Mucosa of rectum (tissue), 2 donors: ENCODE data around the gene RTL9.

Experiments used
- H3K27ac ChIP-seq, 2 donors: one replicate each; pipeline ENCODE4 v1.7.0; 2013; ENCODE audit warnings: inconsistent platforms in 2 of 2, low read depth in 2 of 2, low read length in 2 of 2
- H3K27me3 ChIP-seq, 2 donors: one replicate each; pipeline ENCODE4 v1.7.0; 2013; ENCODE audit warnings: low read length in 2 of 2; ENCODE audit not compliant: control insufficient read depth in 2 of 2, insufficient read depth in 2 of 2
- H3K36me3 ChIP-seq, 2 donors: one replicate each; pipeline ENCODE4 v1.7.0; 2013; ENCODE audit warnings: low read length in 2 of 2; ENCODE audit not compliant: control insufficient read depth in 2 of 2, insufficient read depth in 2 of 2
- H3K4me1 ChIP-seq, 2 donors: one replicate each; pipeline ENCODE4 v1.7.0; 2013; ENCODE audit warnings: low read length in 2 of 2, mild to moderate bottlenecking in 1 of 2; ENCODE audit not compliant: control insufficient read depth in 2 of 2, insufficient read depth in 2 of 2
- H3K4me3 ChIP-seq, 2 donors: one replicate each; pipeline ENCODE4 v1.7.0; 2013; ENCODE audit warnings: low read length in 2 of 2
- H3K9ac ChIP-seq, 2 donors: one replicate each; pipeline ENCODE4 v1.7.0; 2013; ENCODE audit warnings: low read length in 2 of 2, low read depth in 1 of 2, mild to moderate bottlenecking in 1 of 2
- H3K9me3 ChIP-seq, 2 donors: one replicate each; pipeline ENCODE4 v1.7.0; 2013; ENCODE audit warnings: low read length in 2 of 2; ENCODE audit not compliant: control insufficient read depth in 2 of 2
- donor health status: healthy.
- donor health status: Normal muscosa, but diverticular disease.

Gene RTL9

DNA sequence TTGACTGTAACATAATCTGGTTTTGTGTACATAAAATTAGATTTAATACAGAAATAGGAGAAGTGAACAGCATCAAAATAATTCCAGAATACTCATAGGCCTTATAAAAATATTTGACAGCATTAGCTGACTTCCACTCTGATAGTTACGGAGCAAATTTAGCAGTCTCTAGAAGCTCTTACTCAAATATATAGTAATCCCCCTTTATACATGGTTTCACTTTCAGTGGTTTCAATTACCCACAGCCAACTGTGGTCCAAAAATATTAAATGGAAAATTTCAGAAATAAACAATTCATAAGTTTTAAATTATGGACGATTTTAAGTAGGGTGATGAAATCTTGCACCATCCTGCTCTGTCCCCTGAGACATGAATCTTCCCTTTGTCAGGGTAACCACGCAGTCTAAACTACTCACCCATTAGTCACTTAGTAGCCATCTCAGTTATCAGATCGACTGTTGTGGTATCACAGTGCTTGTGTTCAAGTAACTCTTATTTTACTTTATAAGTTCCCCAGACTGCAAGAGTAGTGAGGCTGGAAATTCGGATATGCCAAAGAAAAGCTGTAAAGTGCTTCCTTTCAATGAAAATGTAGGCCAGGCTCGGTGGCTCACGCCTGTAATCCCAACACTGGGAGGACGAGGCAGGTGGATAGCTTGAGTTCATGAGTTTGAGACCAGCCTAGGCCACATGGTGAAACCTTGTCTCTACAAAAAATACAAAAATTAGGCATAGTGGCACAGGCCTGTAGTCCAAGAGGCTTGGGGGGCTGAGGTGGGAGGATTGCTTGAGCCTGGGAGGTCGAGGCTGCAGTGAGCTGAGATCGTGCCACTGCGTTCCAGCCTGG lies 17.2 kb upstream of the RTL9 start:
- Histone ChIP-seq H3K27ac (no peak overlapping the region), H3K9me3 (no peaks in the 10 kb centered on the region), H3K27me3 (no peaks in the 10 kb centered on the region), H3K4me1 (no peaks in the 10 kb centered on the region), H3K36me3 (no peaks in the 10 kb centered on the region), H3K4me3 (no peak overlapping the region), H3K9ac (no peak overlapping the region)

GRCh38 chrX:110346681-110347080 lies 12.0 kb upstream of the RTL9 start:
- no peak overlapping the region for H3K27ac ChIP-seq
- H3K9ac ChIP-seq: no peak overlapping the region
- H3K4me3 ChIP-seq: no peak overlapping the region

DNA sequence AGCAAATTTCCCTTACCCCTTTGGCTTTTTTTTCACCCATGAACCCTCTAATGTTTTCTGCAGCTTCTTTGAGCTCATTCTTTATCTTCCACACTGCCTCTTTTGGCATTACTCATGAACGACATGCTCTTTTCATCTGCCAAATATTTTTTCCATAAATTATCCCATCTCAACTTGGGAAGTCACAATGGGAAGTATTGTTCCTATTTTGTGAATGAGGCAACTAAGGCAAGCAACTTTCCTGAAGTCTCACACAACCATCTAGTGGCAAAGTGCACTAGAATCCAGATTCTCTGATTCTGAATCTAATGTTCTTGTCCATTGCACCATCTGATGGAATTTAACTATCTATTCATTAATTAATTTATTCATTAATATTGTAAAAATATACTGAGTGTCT lies 625 bp downstream of the RTL9 start:
- Histone ChIP-seq H3K9me3 (no peaks in the 10 kb centered on the region), H3K27ac (no peak overlapping the region), H3K27me3 (peaks cover 0 to 10% of the 10 kb centered on the region in 2 donors), H3K4me3 (no peak overlapping the region), H3K9ac (no peak overlapping the region), H3K36me3 (no peaks in the 10 kb centered on the region), H3K4me1 (no peaks in the 10 kb centered on the region)

More at GRCh38 chrX:110346681-110347080, 12.0 kb upstream of the RTL9 start:
- Histone ChIP-seq H3K9me3 (no peaks in the 10 kb centered on the region), H3K27me3 (no peaks in the 10 kb centered on the region), H3K4me1 (no peaks in the 10 kb centered on the region), H3K36me3 (no peaks in the 10 kb centered on the region)

DNA sequence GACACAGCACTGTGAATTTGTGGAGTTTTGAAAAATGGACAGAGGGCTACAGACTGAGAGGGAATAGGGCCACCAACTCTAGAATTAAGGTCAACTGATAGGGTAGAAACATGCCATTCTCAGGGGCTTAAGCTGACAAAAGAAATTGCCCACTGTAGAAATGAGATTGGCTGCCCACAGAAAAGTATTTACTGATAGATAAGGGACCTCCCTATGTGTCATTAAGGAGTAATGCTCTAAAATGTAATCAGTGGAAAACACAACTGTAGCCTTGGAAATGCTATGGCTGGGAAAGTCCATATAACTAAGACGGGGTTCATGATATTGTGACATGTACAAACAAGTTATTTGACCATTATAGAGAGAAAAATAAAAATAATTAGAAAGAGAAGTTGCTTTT lies 4.6 kb downstream of the RTL9 start:
- Histone ChIP-seq H3K27ac (no peak overlapping the region), H3K4me1 (no peaks in the 10 kb centered on the region), H3K9me3 (no peaks in the 10 kb centered on the region), H3K9ac (no peak overlapping the region), H3K27me3 (peaks cover 0 to 10% of the 10 kb centered on the region in 2 donors), H3K4me3 (no peak overlapping the region), H3K36me3 (no peaks in the 10 kb centered on the region)

- Histone ChIP-seq H3K9ac (no peak overlapping the region), H3K27me3 (peaks cover 0 to 6% of the 10 kb centered on the region in 2 donors), H3K27ac (no peak overlapping the region), H3K9me3 (no peaks in the 10 kb centered on the region), H3K4me1 (no peaks in the 10 kb centered on the region), H3K4me3 (no peak overlapping the region), H3K36me3 (no peaks in the 10 kb centered on the region)
Measured at GRCh38 chrX:110373310-110373709, 14.7 kb downstream of the RTL9 start.

DNA sequence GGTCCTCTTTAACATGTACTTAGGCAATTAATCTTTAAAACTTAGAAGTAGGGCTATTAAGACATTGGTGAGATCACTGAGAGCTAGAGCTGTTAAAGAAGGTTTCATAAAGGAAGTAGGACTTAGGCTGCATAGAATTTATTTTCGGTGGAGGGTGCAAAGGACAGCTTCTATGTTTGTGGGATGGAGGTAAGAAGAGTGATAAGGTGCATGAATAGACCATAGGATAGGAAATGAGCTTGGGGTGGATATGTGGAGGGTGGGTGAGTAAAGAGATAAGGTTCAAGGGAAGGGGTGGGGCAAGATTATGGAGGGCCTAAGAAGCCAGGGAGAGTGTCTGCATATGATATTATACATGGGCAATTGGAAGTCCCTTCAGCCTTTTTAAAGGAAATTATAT lies 15.9 kb downstream of the RTL9 start:
- no peak overlapping the region for H3K9ac ChIP-seq

DNA sequence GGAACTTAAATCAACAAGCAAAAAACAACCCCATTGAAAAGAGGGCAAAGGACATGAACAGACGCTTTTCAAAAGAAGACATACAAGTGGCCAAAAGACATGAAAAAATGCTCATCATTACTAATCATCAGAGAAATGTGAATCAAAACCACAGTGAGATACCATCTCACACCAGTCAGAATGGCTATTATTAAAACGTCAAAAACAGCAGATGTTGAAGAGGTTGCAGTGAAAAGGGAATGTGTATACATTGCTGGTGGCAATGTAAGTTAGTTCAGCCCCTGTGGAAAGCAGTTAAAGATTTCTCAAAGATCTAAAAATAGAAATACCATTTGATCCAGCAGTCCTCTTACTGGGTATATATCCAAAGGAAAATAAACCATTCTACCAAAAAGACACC lies 22.6 kb downstream of the RTL9 start:
- H3K9ac ChIP-seq: no peak overlapping the region
- H3K9me3 ChIP-seq: no peaks in the 10 kb centered on the region
- no peaks in the 10 kb centered on the region for H3K36me3 ChIP-seq
- H3K4me3 ChIP-seq: no peak overlapping the region
- no peaks in the 10 kb centered on the region for H3K4me1 ChIP-seq
- H3K27ac ChIP-seq: no peak overlapping the region
- peaks cover 0 to 3% of the 10 kb centered on the region in 2 donors for H3K27me3 ChIP-seq

More for the DNA sequence above, 15.9 kb downstream of the RTL9 start:
- Histone ChIP-seq H3K36me3 (no peaks in the 10 kb centered on the region), H3K4me3 (no peak overlapping the region), H3K4me1 (no peaks in the 10 kb centered on the region), H3K27ac (no peak overlapping the region), H3K27me3 (peaks cover 0 to 6% of the 10 kb centered on the region in 2 donors), H3K9me3 (no peaks in the 10 kb centered on the region)

DNA sequence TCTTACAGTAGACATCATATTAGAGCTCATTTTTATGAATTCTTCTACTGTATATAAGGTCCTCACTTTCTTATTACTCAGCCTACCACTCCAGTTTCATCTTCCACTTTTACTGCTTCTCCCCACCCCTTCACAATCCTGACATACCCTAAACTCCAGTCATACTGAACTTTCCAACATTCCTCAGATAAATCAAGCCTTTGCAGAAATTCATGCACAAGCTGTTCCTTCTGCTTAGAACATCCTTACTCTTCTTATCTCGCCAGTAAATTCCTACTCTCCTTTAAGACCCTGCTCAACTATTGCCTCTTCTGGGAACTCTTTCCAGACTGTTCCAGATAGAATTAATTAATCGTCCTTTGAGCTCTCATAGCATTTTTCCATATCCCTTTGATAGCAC lies 24.8 kb downstream of the RTL9 start:
- Histone ChIP-seq H3K4me3 (no peak overlapping the region), H3K9ac (no peak overlapping the region), H3K27me3 (peaks cover 0 to 3% of the 10 kb centered on the region in 2 donors), H3K9me3 (no peaks in the 10 kb centered on the region), H3K4me1 (no peaks in the 10 kb centered on the region), H3K27ac (no peak overlapping the region), H3K36me3 (no peaks in the 10 kb centered on the region)

DNA sequence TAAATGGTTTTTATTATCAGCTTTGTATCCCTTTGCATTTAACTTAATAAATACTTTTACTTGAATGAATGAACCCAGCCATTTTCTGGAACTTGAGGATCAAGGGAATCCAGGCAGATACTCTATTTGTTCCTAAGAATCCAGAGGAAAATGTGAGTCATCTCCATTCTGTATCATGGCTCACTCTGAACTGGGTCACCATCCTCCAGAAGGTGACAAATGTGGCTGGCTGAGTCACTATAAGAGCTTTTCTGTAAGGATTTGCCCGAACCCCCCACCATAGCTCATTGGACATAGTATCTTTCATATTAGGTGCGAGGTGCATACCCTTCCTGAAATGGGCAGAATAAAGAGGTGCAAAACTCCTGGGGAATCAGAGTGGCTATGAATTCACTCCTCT lies 25.8 kb downstream of the RTL9 start:
- Histone ChIP-seq H3K4me1 (no peaks in the 10 kb centered on the region), H3K27me3 (peaks cover 0 to 3% of the 10 kb centered on the region in 2 donors), H3K4me3 (no peak overlapping the region), H3K9ac (no peak overlapping the region), H3K9me3 (no peaks in the 10 kb centered on the region), H3K27ac (no peak overlapping the region), H3K36me3 (no peaks in the 10 kb centered on the region)

- no peaks in the 10 kb centered on the region for H3K36me3 ChIP-seq
- H3K4me1 ChIP-seq: no peaks in the 10 kb centered on the region
- H3K9me3 ChIP-seq: no peaks in the 10 kb centered on the region
- H3K4me3 ChIP-seq: no peak overlapping the region
- no peak overlapping the region for H3K27ac ChIP-seq
- no peak overlapping the region for H3K9ac ChIP-seq
- no peaks in the 10 kb centered on the region for H3K27me3 ChIP-seq
Measured at GRCh38 chrX:110389570-110389969, 30.9 kb downstream of the RTL9 start.
